ENCODE results near the gene PICALM. TPM values are rescaled to one million over a fixed set of nuclear protein-coding genes. Genes with fewer than 3 reads are reported as not detected.

PICALM gene
- total and polyA plus RNA-seq, 2 of the 13 experiments (the other 11 are each of a cell fraction or from before 2014, with no cell fraction given), result 97.6 to 154 TPM

GRCh38 chr11:86069408-86070101 is 671 bp upstream of the PICALM start (continued):
- TF ChIP-seq, protein P1, sequence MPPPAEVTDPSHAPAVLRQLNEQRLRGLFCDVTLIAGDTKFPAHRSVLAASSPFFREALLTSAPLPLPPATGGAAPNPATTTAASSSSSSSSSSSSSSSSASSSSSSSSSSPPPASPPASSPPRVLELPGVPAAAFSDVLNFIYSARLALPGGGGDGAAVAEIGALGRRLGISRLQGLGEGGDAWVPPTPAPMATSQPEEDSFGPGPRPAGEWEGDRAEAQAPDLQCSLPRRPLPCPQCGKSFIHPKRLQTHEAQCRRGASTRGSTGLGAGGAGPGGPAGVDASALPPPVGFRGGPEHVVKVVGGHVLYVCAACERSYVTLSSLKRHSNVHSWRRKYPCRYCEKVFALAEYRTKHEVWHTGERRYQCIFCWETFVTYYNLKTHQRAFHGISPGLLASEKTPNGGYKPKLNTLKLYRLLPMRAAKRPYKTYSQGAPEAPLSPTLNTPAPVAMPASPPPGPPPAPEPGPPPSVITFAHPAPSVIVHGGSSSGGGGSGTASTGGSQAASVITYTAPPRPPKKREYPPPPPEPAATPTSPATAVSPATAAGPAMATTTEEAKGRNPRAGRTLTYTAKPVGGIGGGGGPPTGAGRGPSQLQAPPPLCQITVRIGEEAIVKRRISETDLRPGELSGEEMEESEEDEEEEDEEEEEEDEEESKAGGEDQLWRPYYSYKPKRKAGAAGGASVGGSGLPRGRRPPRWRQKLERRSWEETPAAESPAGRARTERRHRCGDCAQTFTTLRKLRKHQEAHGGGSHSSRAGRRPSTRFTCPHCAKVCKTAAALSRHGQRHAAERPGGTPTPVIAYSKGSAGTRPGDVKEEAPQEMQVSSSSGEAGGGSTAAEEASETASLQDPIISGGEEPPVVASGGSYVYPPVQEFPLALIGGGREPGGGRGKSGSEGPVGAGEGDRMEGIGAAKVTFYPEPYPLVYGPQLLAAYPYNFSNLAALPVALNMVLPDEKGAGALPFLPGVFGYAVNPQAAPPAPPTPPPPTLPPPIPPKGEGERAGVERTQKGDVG (CRISPR knock-in tag; IDR thresholded peaks at IDR 0.05; ENCODE audit: borderline replicate concordance), result no peak
- TF ChIP-seq PAX8 (CRISPR knock-in tag; IDR thresholded peaks at IDR 0.05; ENCODE audit: borderline replicate concordance) (no peak), ZNF709 (CRISPR knock-in tag; IDR thresholded peaks at IDR 0.05) (no peak), PAXIP1 (CRISPR knock-in tag; conservative IDR thresholded peaks at IDR 0.05) (no peak), TAF1 (CRISPR knock-in tag; IDR thresholded peaks at IDR 0.05) (no peak), TEAD2 (CRISPR knock-in tag; IDR thresholded peaks at IDR 0.05) (no peak), ZNF333 (CRISPR knock-in tag; IDR thresholded peaks at IDR 0.05; ENCODE audit: borderline replicate concordance) (no peak), SMAD9 (CRISPR knock-in tag; IDR thresholded peaks at IDR 0.05) (no peak), ZNF34 (CRISPR knock-in tag; IDR thresholded peaks at IDR 0.05; ENCODE audit: borderline replicate concordance) (no peak), GPN1 (CRISPR knock-in tag; IDR thresholded peaks at IDR 0.05; ENCODE audit: borderline replicate concordance) (no peak), ZNF234 (CRISPR knock-in tag; conservative IDR thresholded peaks at IDR 0.05) (no peak), ZNF496 (CRISPR knock-in tag; IDR thresholded peaks at IDR 0.05; ENCODE audit: insufficient replicate concordance) (no peak), ZMAT3 (CRISPR knock-in tag; conservative IDR thresholded peaks at IDR 0.05) (0 out of 2 replicates have a peak, but pooled peaks have one; percentile 27), ZNF33A (CRISPR knock-in tag; IDR thresholded peaks at IDR 0.05; ENCODE audit: borderline replicate concordance) (no peak)
- TF ChIP-seq, protein P2, sequence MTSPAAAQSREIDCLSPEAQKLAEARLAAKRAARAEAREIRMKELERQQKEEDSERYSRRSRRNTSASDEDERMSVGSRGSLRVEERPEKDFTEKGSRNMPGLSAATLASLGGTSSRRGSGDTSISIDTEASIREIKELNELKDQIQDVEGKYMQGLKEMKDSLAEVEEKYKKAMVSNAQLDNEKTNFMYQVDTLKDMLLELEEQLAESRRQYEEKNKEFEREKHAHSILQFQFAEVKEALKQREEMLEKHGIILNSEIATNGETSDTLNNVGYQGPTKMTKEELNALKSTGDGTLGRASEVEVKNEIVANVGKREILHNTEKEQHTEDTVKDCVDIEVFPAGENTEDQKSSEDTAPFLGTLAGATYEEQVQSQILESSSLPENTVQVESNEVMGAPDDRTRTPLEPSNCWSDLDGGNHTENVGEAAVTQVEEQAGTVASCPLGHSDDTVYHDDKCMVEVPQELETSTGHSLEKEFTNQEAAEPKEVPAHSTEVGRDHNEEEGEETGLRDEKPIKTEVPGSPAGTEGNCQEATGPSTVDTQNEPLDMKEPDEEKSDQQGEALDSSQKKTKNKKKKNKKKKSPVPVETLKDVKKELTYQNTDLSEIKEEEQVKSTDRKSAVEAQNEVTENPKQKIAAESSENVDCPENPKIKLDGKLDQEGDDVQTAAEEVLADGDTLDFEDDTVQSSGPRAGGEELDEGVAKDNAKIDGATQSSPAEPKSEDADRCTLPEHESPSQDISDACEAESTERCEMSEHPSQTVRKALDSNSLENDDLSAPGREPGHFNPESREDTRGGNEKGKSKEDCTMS (CRISPR knock-in tag; conservative IDR thresholded peaks at IDR 0.05), result no peak
- TF ChIP-seq, protein P3, sequence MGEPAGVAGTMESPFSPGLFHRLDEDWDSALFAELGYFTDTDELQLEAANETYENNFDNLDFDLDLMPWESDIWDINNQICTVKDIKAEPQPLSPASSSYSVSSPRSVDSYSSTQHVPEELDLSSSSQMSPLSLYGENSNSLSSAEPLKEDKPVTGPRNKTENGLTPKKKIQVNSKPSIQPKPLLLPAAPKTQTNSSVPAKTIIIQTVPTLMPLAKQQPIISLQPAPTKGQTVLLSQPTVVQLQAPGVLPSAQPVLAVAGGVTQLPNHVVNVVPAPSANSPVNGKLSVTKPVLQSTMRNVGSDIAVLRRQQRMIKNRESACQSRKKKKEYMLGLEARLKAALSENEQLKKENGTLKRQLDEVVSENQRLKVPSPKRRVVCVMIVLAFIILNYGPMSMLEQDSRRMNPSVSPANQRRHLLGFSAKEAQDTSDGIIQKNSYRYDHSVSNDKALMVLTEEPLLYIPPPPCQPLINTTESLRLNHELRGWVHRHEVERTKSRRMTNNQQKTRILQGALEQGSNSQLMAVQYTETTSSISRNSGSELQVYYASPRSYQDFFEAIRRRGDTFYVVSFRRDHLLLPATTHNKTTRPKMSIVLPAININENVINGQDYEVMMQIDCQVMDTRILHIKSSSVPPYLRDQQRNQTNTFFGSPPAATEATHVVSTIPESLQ (CRISPR knock-in tag; conservative IDR thresholded peaks at IDR 0.05), result no peak
- TF ChIP-seq, protein P4, sequence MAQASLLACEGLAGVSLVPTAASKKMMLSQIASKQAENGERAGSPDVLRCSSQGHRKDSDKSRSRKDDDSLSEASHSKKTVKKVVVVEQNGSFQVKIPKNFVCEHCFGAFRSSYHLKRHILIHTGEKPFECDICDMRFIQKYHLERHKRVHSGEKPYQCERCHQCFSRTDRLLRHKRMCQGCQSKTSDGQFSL (CRISPR knock-in tag; IDR thresholded peaks at IDR 0.05), result no peak
